Duodenal mucosa (tissue), 2 donors: ENCODE measurements around the gene PPP2R5B.

Source experiments
- H3K27ac ChIP-seq: one replicate; pipeline ENCODE4 v1.7.0; 2013; ENCODE audit warnings: low read depth, low read length
- H3K27me3 ChIP-seq, 2 donors: one replicate each; pipeline ENCODE4 v1.7.0; 2013; ENCODE audit warnings: low read length in 2 of 2, control low read depth in 1 of 2; ENCODE audit not compliant: insufficient read depth in 2 of 2, control insufficient read depth in 1 of 2
- H3K36me3 ChIP-seq, 2 donors: one replicate each; pipeline ENCODE4 v1.7.0; 2013; ENCODE audit warnings: low read length in 2 of 2, control low read depth in 1 of 2; ENCODE audit not compliant: insufficient read depth in 2 of 2, control insufficient read depth in 1 of 2
- H3K4me1 ChIP-seq, 2 donors: one replicate each; pipeline ENCODE4 v1.7.0; 2013; ENCODE audit warnings: low read length in 2 of 2, control low read depth in 1 of 2; ENCODE audit not compliant: insufficient read depth in 2 of 2, control insufficient read depth in 1 of 2
- H3K4me3 ChIP-seq, 2 donors: one replicate each; pipeline ENCODE4 v1.7.0; 2013; ENCODE audit warnings: low read length in 2 of 2, low read depth in 1 of 2
- H3K9ac ChIP-seq, 2 donors: one replicate each; pipeline ENCODE4 v1.7.0; 2013; ENCODE audit warnings: low read length in 2 of 2, low read depth in 1 of 2
- H3K9me3 ChIP-seq, 2 donors: one replicate each; pipeline ENCODE4 v1.7.0; 2013; ENCODE audit warnings: low read length in 2 of 2, control low read depth in 1 of 2; ENCODE audit not compliant: control insufficient read depth in 1 of 2

The PPP2R5B gene

GRCh38 chr11:64888729-64889511, 35.6 kb upstream of the PPP2R5B start:
- H3K27ac ChIP-seq, result peak overlapping the region; percentile 92
- H3K4me1 ChIP-seq, result peaks cover 26 to 29% of the 10 kb centered on the region in 2 donors
- H3K9ac ChIP-seq, result peak overlapping the region; percentile 33 to 67
- H3K9me3 ChIP-seq, result no peaks in the 10 kb centered on the region
- H3K4me3 ChIP-seq, result peak overlapping the region; percentile 38 to 55
- H3K27me3 ChIP-seq, result no peaks in the 10 kb centered on the region
- peaks cover 21 to 24% of the 10 kb centered on the region in 2 donors for H3K36me3 ChIP-seq

- Histone ChIP-seq H3K27me3 (no peaks in the 10 kb centered on the region), H3K9me3 (no peaks in the 10 kb centered on the region), H3K4me3 (peak overlapping the region; percentile 82 to 91), H3K27ac (peak overlapping the region; percentile 92), H3K9ac (peak overlapping the region; percentile 87 to 95), H3K4me1 (peaks cover 29 to 32% of the 10 kb centered on the region in 2 donors), H3K36me3 (peaks cover 21 to 24% of the 10 kb centered on the region in 2 donors)
Measured at GRCh38 chr11:64890522-64890939, 34.0 kb upstream of the PPP2R5B start.

DNA sequence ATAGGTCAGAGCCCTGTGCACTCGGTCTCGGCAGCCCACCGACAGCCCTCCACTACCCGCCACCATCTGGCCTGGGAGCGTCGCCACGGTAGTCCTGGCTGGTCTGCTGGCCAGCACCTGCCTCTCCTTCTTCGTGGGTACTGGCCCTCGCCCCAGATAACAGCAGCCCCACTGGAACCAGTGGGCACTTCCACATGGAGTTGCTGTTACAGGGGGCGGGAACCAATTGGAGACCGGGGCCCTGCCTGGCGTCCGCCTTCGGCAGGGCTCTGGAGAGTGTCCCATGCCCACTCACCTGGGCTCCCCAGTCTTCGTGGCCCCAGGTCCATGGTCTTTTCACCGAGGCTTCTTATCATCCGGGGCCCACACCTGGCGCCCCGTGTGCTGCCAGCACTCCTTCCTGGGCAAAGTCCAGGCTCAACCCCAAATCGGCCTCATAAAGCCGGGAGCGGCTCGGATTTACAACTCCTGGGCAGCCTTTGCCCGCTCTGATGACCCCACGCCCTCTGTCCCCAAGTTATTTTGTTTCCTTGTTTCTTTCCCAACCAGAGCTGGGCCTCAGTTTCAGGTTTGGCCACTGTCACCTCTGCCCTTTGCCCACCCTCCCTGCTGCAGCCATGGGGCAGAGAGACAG, 33.2 kb upstream of the PPP2R5B start:
- Histone ChIP-seq H3K27ac (peak overlapping the region; percentile 92), H3K9ac (peak overlapping the region; percentile 87 to 95), H3K4me3 (peak overlapping the region; percentile 82 to 91), H3K36me3 (peaks cover 21 to 24% of the 10 kb centered on the region in 2 donors), H3K9me3 (no peaks in the 10 kb centered on the region), H3K4me1 (peaks cover 21 to 31% of the 10 kb centered on the region in 2 donors), H3K27me3 (no peaks in the 10 kb centered on the region)

GRCh38 chr11:64891880-64892279, 32.6 kb upstream of the PPP2R5B start:
- Histone ChIP-seq H3K4me1 (peaks cover 21 to 31% of the 10 kb centered on the region in 2 donors), H3K27ac (peak overlapping the region; percentile 92), H3K27me3 (no peaks in the 10 kb centered on the region), H3K9ac (peak overlapping the region; percentile 80 to 95), H3K36me3 (peaks cover 24 to 27% of the 10 kb centered on the region in 2 donors), H3K9me3 (no peaks in the 10 kb centered on the region), H3K4me3 (peak overlapping the region; percentile 82 to 91)

DNA sequence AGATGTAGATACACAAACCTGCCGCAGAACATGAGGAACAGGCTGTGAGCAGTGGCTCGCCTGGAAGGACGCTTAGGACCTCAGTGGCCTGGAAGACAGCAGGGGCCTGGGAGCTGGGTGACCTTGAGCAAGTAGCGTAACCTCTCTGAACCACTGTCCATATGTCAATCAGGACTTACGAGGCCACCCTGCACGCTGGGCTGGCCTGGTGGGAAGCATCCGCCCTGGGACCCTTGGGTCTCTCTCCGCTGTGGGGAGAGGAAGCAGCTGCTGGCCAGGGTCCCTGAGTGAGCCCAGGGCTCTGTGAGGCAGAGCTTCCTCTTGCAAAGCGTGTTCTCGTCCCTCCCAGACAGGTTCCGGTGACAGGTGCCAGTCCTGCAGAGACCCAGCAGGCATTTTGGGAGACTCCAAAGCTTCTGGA, 32.1 kb upstream of the PPP2R5B start:
- Histone ChIP-seq H3K9me3 (no peaks in the 10 kb centered on the region), H3K9ac (peak overlapping the region; percentile 80 to 95), H3K4me3 (peak overlapping the region; percentile 82 to 91), H3K27ac (peak overlapping the region; percentile 92), H3K27me3 (no peaks in the 10 kb centered on the region), H3K36me3 (peaks cover 27 to 31% of the 10 kb centered on the region in 2 donors), H3K4me1 (peaks cover 19 to 31% of the 10 kb centered on the region in 2 donors)

DNA sequence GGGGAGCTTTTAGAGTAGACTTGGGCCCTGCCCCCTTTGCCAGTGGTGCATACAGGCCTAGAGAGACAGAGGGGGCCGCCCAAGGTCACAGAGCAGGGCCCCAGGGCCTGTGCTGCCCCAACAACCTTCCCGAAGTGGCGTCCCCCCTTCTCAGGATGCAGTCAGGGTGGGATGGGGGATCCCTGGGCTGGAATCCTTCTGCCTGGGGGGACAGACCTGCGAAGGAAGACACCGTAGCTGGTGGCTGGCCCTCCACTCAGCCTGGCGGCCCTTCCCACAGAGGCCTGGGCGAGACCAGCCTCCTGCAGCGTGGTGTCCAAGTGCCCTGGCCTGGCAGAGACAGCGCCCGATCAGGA, 31.7 kb upstream of the PPP2R5B start:
- Histone ChIP-seq H3K27me3 (no peaks in the 10 kb centered on the region), H3K4me1 (peaks cover 17 to 29% of the 10 kb centered on the region in 2 donors), H3K9ac (peak overlapping the region; percentile 80 to 95), H3K9me3 (no peaks in the 10 kb centered on the region), H3K4me3 (peak overlapping the region; percentile 82 to 91), H3K36me3 (peaks cover 28 to 35% of the 10 kb centered on the region in 2 donors), H3K27ac (peak overlapping the region; percentile 92)

GRCh38 chr11:64893194-64894069, 31.1 kb upstream of the PPP2R5B start:
- Histone ChIP-seq H3K4me3 (peak overlapping the region; percentile 82 to 91), H3K27ac (peak overlapping the region; percentile 92), H3K36me3 (peaks cover 33 to 41% of the 10 kb centered on the region in 2 donors)

GRCh38 chr11:64894070-64894811, 30.2 kb upstream of the PPP2R5B start:
- peak overlapping the region; percentile 61 to 91 for H3K4me3 ChIP-seq
- H3K9me3 ChIP-seq, result no peaks in the 10 kb centered on the region
- H3K36me3 ChIP-seq, result peaks cover 35 to 44% of the 10 kb centered on the region in 2 donors
- H3K27me3 ChIP-seq, result no peaks in the 10 kb centered on the region
- peaks cover 9 to 18% of the 10 kb centered on the region in 2 donors for H3K4me1 ChIP-seq
- peak overlapping the region; percentile 74 for H3K27ac ChIP-seq
- peak overlapping the region; percentile 70 to 87 for H3K9ac ChIP-seq

More at GRCh38 chr11:64893194-64894069, 31.1 kb upstream of the PPP2R5B start:
- peak overlapping the region; percentile 87 to 95 for H3K9ac ChIP-seq
- H3K4me1 ChIP-seq, result peaks cover 13 to 23% of the 10 kb centered on the region in 2 donors
- H3K9me3 ChIP-seq, result no peaks in the 10 kb centered on the region
- no peaks in the 10 kb centered on the region for H3K27me3 ChIP-seq

- Histone ChIP-seq H3K9me3 (no peaks in the 10 kb centered on the region), H3K4me1 (peaks cover 9 to 13% of the 10 kb centered on the region in 2 donors), H3K27ac (no peak overlapping the region), H3K27me3 (no peaks in the 10 kb centered on the region), H3K4me3 (peak overlapping the region in 1 of 2 donors; percentile 91), H3K36me3 (peaks cover 35 to 51% of the 10 kb centered on the region in 2 donors), H3K9ac (peak overlapping the region in 1 of 2 donors; percentile 87)
Measured at GRCh38 chr11:64894812-64895452, 29.6 kb upstream of the PPP2R5B start.
